Cardiac fibroblast (primary cell): Measurements from ENCODE around the gene SH3D21.
A peak's percentile ranks its signal among the peaks of the same experiment; 100 is the strongest.

ENCODE experiments used
- DNase-seq, 2 donors: peaks; one replicate each; pipeline versions ENCODE4 v3.0.0 to v3.0.0-alpha.2; 2010; ENCODE audit warnings: low read depth in 2 of 2
- H3K4me3 ChIP-seq, 2 donors: replicated peaks in 1 of 2; 1 replicate in 1 of 2; 2 replicates in 1 of 2; pipeline ENCODE4 v1.5.1; 2011; ENCODE audit warnings: low read depth in 2 of 2, low read length in 2 of 2, mild to moderate bottlenecking in 2 of 2, moderate library complexity in 1 of 2
- CTCF ChIP-seq: IDR thresholded peaks from one replicate; pipeline ENCODE4 v1.5.1; 2011; ENCODE audit warnings: low read depth, mild to moderate bottlenecking, low read length, inconsistent platforms

SH3D21 gene

DNA sequence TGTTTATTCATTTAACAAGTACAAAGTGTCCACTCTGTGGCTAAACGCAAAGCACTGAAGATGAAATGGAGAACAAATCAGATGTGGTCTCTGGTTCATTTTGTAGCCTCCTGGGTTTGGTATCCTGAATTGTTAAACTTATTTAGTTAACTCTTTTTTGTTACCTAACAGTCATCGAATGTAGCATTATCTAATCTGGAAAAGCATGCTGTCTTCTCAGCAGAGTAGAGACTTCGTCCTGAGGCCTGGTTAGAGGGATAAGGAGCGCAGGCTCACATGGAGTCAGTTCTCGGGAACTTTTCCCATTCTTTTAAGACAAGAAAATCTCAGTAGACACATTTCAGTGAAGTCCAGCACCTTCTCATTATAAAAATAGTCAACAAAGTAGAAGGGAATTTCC is 33.1 kb upstream of the SH3D21 start:
- DNase-seq = peak in 1 of 2 donors; percentile 49
- H3K4me3 ChIP-seq = no peak overlapping the region
- no peak for TF ChIP-seq CTCF

- no peak for DNase-seq
- TF ChIP-seq CTCF = no peak
- H3K4me3 ChIP-seq = no peak overlapping the region
These were observed 32.0 kb upstream of the SH3D21 start for GRCh38 chr1:36274201-36274600.

DNA sequence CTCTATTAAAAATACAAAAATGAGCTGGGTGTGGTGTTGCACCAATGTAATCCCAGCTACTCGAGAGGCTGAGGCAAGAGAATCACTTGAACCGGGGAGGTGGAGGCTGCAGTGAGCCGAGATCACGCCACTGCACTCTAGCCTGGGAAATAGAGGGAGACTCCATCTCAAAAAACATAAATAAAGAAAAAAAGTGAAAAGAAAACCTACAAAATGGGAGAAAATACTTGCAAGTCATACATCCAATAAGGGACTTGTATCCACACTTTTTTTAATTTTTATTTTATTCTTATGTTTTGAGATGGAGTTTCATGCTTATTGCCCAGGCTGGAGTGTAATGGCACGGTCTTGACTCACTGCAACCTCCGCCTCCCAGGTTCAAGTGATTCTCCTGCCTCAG is 29.5 kb upstream of the SH3D21 start:
- no peak overlapping the region for H3K4me3 ChIP-seq
- TF ChIP-seq CTCF = no peak
- no peak for DNase-seq

DNA sequence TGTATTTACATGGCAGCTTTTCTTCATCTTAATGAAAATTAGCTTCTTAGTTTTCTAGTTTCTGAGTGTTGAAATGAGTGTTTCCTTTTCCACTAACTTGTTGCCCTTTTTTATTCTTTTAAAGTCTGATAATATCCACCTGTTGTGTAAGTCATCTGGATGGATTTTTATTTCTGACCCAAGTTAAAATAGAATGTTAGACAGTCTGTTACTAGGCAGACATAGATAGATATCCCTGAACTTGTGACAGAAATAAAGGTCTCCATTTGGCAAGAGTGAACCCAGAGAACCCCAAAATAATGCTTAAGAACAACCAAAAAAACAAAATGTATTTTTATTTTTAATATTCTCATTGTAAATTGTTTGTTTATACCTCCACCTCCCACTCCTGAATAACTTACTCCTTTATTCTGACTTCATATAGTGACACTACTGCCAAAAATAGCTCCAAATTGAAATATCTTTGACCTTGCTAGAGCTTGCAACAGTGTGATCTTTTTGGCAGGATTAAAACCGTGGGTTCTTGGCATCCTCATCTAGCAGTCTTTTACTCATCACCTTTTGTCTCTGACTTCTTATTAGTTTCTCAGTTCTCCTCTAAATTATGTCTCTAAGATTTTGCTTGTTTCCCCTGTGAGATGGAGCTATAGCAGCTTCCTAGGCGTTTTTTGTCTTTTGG is 26.9 kb upstream of the SH3D21 start:
- no peak for TF ChIP-seq CTCF
- peak; percentile 54 to 63 for DNase-seq
- H3K4me3 ChIP-seq = no peak overlapping the region

DNA sequence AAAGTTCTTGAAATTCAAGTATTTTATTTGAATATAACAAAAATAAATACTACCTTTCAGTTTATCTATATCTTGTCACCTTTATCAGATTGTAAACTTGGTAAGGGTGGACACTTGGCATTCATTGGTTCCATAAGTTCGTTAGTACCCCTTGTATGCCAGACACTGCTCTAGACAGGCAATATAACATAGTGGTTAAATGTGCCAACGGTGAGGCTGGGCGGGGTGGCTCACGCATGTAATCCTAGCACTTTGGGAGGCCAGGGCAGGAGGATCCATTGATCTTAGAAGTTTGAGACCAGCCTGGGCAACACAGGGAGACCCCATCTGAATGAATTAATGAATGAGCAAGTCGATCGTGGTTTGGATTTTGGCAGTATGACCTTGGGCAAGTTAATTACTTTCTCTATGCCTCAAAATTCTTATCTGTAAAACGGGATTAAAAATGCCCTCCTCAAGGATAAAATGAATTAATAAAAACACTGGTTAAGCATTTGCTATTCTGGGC is 26.3 kb upstream of the SH3D21 start:
- DNase-seq = no peak
- TF ChIP-seq CTCF = no peak
- H3K4me3 ChIP-seq = no peak overlapping the region

- no peak for TF ChIP-seq CTCF
- peak in 1 of 2 donors; percentile 48 for DNase-seq
These were observed 22.1 kb upstream of the SH3D21 start for GRCh38 chr1:36284061-36284460.

GRCh38 chr1:36284517-36284916 is 21.7 kb upstream of the SH3D21 start:
- TF ChIP-seq CTCF = no peak
- no peak for DNase-seq
- no peak overlapping the region for H3K4me3 ChIP-seq

More at GRCh38 chr1:36284061-36284460, 22.1 kb upstream of the SH3D21 start:
- H3K4me3 ChIP-seq = no peak overlapping the region
